Endothelial cell of umbilical vein (primary cell): ENCODE data around the gene C1R. TPM values are rescaled to one million over a fixed set of nuclear protein-coding genes. Genes with fewer than 3 reads are reported as not detected.

Experiments used
- BruUV-seq: library from RNA; stranded (reverse); fragments of 400-500 nt; replicated peaks from 2 replicates; lab custom pipeline; 2021; lab: Mats Ljungman, UMichigan
- CTCF ChIA-PET: fragments of 300-600, 350-600 bp; sonication (Branson Sonifier 250); formaldehyde crosslinking; loops from one replicate; lab custom pipeline; 2021; ENCODE audit warnings: antibody characterized with exemption, inconsistent platforms; lab: Charles Lee
- POLR2A ChIA-PET: fragments of 300-600, 350-600 bp; sonication (Branson Sonifier 250); formaldehyde crosslinking; loops from one replicate; lab custom pipeline; 2021; ENCODE audit warnings: antibody characterized with exemption, inconsistent platforms; lab: Charles Lee
- DNase-seq: peaks from one replicate; pipeline ENCODE4 v3.0.0-alpha.2; 2011; ENCODE audit warnings: low read depth, low spot score
- FAIRE-seq: peaks from 2 replicates; lab custom pipeline; 2011; peaks lifted over from hg19 to GRCh38; lab: Jason Lieb, UNC
- H2AFZ ChIP-seq: 2 replicates; pipeline ENCODE4 v1.6.0; 2012; ENCODE audit warnings: low read depth, low read length, control low read depth, inconsistent platforms
- H3K27ac ChIP-seq: 2 replicates; pipeline ENCODE4 v1.5.1; 2011; ENCODE audit warnings: low read depth, mild to moderate bottlenecking, control low read depth, low read length, moderate library complexity; ENCODE audit not compliant: insufficient read depth
- H3K27me3 ChIP-seq, 2 experiments: 2 replicates each; pipeline versions ENCODE4 v1.6.0 to v1.6.1; 2011; ENCODE audit warnings: low read length in 2 of 2, mixed read lengths in 1 of 2; ENCODE audit not compliant: control insufficient read depth in 2 of 2, insufficient read depth in 2 of 2
- H3K36me3 ChIP-seq, 2 experiments: 2 replicates in 1 of 2; 3 replicates in 1 of 2; pipeline ENCODE4 v1.5.1; 2011; ENCODE audit warnings: low read length in 2 of 2, mild to moderate bottlenecking in 1 of 2, moderate library complexity in 1 of 2; ENCODE audit not compliant: control insufficient read depth in 2 of 2, insufficient read depth in 2 of 2; ENCODE audit errors: extremely low read depth in 1 of 2
- H3K4me1 ChIP-seq: 3 replicates; pipeline ENCODE4 v1.5.1; 2011; ENCODE audit warnings: mild to moderate bottlenecking, low read length; ENCODE audit not compliant: control insufficient read depth, insufficient read depth; ENCODE audit errors: extremely low read depth
- H3K4me2 ChIP-seq: 2 replicates; pipeline ENCODE4 v1.6.1; 2011; ENCODE audit warnings: low read length, control low read depth, mixed read lengths; ENCODE audit not compliant: insufficient read depth
- H3K4me3 ChIP-seq, 3 experiments: fragments of 200-600 bp in 1 of 3; sonication (generic), shearing (Covaris generic) in 1 of 3; replicated peaks in 1 of 3; 2 replicates each; pipeline ENCODE4 v1.5.1; 2011 to 2016; ENCODE audit warnings: control low read depth in 3 of 3, low read length in 3 of 3, mild to moderate bottlenecking in 2 of 3, inconsistent platforms in 1 of 3, low read depth in 1 of 3, moderate library complexity in 1 of 3; ENCODE audit not compliant: insufficient read depth in 1 of 3
- H3K79me2 ChIP-seq: 2 replicates; pipeline ENCODE4 v1.6.0; 2012; ENCODE audit warnings: low read length, inconsistent platforms; ENCODE audit not compliant: control insufficient read depth, insufficient read depth
- H3K9ac ChIP-seq: replicated peaks from 2 replicates; pipeline ENCODE3; 2011; ENCODE audit warnings: low read length, control low read depth; ENCODE audit not compliant: insufficient read depth; ENCODE audit errors: extremely low read depth
- H3K9me1 ChIP-seq: replicated peaks from 3 replicates; pipeline ENCODE4 v1.6.0; 2011; ENCODE audit warnings: mild to moderate bottlenecking, low read length; ENCODE audit not compliant: control insufficient read depth, insufficient read depth; ENCODE audit errors: extremely low read depth
- H3K9me3 ChIP-seq: replicated peaks from 2 replicates; pipeline ENCODE4 v1.5.1; 2012; ENCODE audit warnings: low read length, inconsistent platforms; ENCODE audit not compliant: control insufficient read depth, insufficient read depth
- H4K20me1 ChIP-seq: replicated peaks from 2 replicates; pipeline ENCODE3; 2011; ENCODE audit warnings: mild to moderate bottlenecking, low read length; ENCODE audit not compliant: control insufficient read depth, insufficient read depth; ENCODE audit errors: extremely low read depth
- CTCF ChIP-seq, 2 donors: IDR thresholded peaks; 1 replicate in 1 of 2; 2 replicates in 1 of 2; pipeline ENCODE4 v1.5.1; 2011; ENCODE audit warnings: low read length in 2 of 2, mild to moderate bottlenecking in 2 of 2, moderate library complexity in 2 of 2, control low read depth in 1 of 2, inconsistent platforms in 1 of 2, low read depth in 1 of 2; ENCODE audit not compliant: insufficient read depth in 1 of 2; ENCODE audit errors: extremely low read depth in 1 of 2
- EZH2 ChIP-seq: IDR thresholded peaks from 2 replicates; pipeline ENCODE4 v1.6.1; 2012; ENCODE audit warnings: borderline replicate concordance, low read depth, mild to moderate bottlenecking, moderate library complexity, low read length, inconsistent platforms; ENCODE audit not compliant: severe bottlenecking
- FOS ChIP-seq: IDR thresholded peaks from 2 replicates; pipeline ENCODE4 v1.6.1; 2011; ENCODE audit warnings: mild to moderate bottlenecking, low read length, moderate library complexity, borderline replicate concordance; ENCODE audit not compliant: insufficient read depth
- GATA2 ChIP-seq: IDR thresholded peaks from 2 replicates; pipeline ENCODE4 v1.7.0; 2011; ENCODE audit warnings: low read depth, mild to moderate bottlenecking, moderate library complexity, mixed read lengths, low read length; ENCODE audit not compliant: insufficient read length, insufficient read depth
- JUN ChIP-seq: IDR thresholded peaks from 2 replicates; pipeline ENCODE4 v1.6.1; 2011; ENCODE audit warnings: borderline replicate concordance, low read depth; ENCODE audit not compliant: insufficient read length, insufficient read depth
- MYC ChIP-seq: IDR thresholded peaks from one replicate; pipeline ENCODE4 v1.6.1; 2011; ENCODE audit warnings: mild to moderate bottlenecking, low read depth, low read length
- POLR2A ChIP-seq: IDR thresholded peaks from 2 replicates; pipeline ENCODE4 v1.6.1; 2012; ENCODE audit warnings: low read depth, mild to moderate bottlenecking, control low read depth, low read length
- POLR2AphosphoS5 ChIP-seq: IDR thresholded peaks from 2 replicates; pipeline ENCODE4 v1.6.1; 2012; ENCODE audit warnings: low read depth, mild to moderate bottlenecking, control low read depth, low read length, moderate library complexity; ENCODE audit not compliant: insufficient read depth
- dilution Hi-C: fragments of 300-500 bp; cut with MboI; formaldehyde crosslinking; loops from one replicate; pipeline ENCODE4 v1.15.0; 2019; ENCODE audit warnings: low sequenced_read_pairs; ENCODE audit not compliant: extremely low pct_ligation_motif_present
- intact Hi-C: fragments of 100-400 bp; cut with micrococcal nuclease; formaldehyde crosslinking; loops from one replicate; pipeline ENCODE4 v1.10.0; 2022
- polyA plus RNA-seq, 4 experiments: library from polyadenylated mRNA; depleted of rRNA in 3 of 4; stranded (reverse) in 3 of 4; unstranded in 1 of 4; fragments of >200 nt; gene quantifications; 2 replicates each; pipeline versions ENCODE4 v1.2.1 to v1.2.3, GENCODE V29; 2011 to 2012; ENCODE audit warnings: missing spikeins in 1 of 4
- total RNA-seq: library from RNA; stranded (reverse); gene quantifications from 2 replicates; pipeline ENCODE4 v1.2.3, GENCODE V29; 2021
- TF ChIP-seq, protein P1 (sequence below): IDR thresholded peaks from 2 replicates; pipeline ENCODE4 v1.6.1; 2011; ENCODE audit not compliant: insufficient read depth, insufficient read length

Gene C1R
- total and polyA plus RNA-seq, 2 donors (not counting 3 experiments of a cell fraction or from before 2014, with no cell fraction given): 3.6 to 5.8 TPM

GRCh38 chr12:7127916-7128626, 35.8 kb upstream of the C1R start:
- TF ChIP-seq MYC (no peak), POLR2A (no peak), GATA2 (no peak), CTCF (IDR thresholded peaks at IDR 0.05; ENCODE audit: extremely low read depth in 1 of 2, insufficient read depth in 1 of 2, low read depth in 1 of 2, low read length in 2 of 2) (no peak), POLR2AphosphoS5 (no peak), JUN (no peak), EZH2 (no peak), FOS (no peak)
- TF ChIP-seq, protein P1, sequence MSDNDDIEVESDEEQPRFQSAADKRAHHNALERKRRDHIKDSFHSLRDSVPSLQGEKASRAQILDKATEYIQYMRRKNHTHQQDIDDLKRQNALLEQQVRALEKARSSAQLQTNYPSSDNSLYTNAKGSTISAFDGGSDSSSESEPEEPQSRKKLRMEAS: no peak
- no peak overlapping the region for H3K4me3 ChIP-seq
- POLR2A ChIA-PET: no interaction called here
- intact Hi-C loops (no loop called here), dilution Hi-C loops (no loop called here)
- no peak for FAIRE-seq
- DNase-seq: no peak
- no peaks in the 10 kb centered on the region for H3K27me3 ChIP-seq
- H3K79me2 ChIP-seq: no peaks in the 10 kb centered on the region
- no peak overlapping the region for H3K4me2 ChIP-seq
- H2AFZ ChIP-seq: no peak overlapping the region
- no peak overlapping the region for H3K9ac ChIP-seq
- no peaks in the 10 kb centered on the region for H3K36me3 ChIP-seq
- peaks cover 38% of the 10 kb centered on the region for H3K4me1 ChIP-seq
- H3K27ac ChIP-seq: no peak overlapping the region
- H3K9me1 ChIP-seq: no peaks in the 10 kb centered on the region
- H3K9me3 ChIP-seq: no peaks in the 10 kb centered on the region
- CTCF ChIA-PET: no interaction called here
- BruUV-seq: no TSS peak
- no peaks in the 10 kb centered on the region for H4K20me1 ChIP-seq
